ENCODE results near the gene RAPGEF1. TPM values are rescaled to one million over a fixed set of nuclear protein-coding genes. Genes with fewer than 3 reads are reported as not detected.

The RAPGEF1 gene
- 11.2 and 14.5 TPM in 2 replicates for total RNA-seq

GRCh38 chr9:131739959-131740648, at the start of gene RAPGEF1:
TSS of gene RAPGEF1 (minus strand) at chr9:131740076. CDS start at chr9:131739830, 246 bp downstream.

DNA sequence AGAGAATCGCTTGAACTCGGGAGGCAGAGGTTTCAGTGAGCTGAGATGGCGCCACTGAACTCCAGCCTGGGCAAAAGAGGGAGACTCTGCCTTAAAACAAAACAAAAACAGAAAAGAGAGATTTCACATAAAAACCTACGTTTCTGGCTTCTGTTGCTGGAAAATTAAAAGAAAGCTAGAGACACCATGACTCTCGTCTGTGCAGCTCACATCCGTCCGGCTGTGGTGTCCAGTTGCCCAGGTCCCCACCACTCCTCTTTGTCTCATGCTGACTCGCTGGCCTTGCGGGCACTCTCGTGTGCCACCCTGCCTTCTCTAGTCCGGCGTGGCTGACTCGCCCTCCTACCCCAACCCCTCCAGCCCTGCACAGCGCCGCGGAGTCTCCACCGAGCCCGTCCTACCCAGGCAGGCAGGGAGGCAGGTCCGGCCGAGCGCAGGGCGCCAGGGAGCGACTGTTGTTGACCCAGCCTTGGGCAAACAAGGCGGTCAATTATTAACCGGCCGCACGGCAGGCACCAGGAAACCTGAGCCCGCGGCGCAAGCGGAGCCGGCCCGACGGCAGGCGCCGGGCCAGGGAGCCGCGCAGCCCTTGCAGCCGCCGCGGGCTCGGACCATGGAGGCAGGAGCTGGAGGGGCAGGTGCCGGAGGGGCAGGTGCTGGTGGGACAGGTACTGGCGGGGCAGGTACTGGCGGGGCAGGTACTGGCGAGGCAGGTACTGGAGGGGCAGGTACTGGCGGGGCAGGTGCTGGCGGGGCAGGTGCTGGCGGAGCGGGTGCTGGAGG, 194.7 kb downstream of the RAPGEF1 start, which contains the start of gene PRRT1B:
Gene PRRT1B (plus strand): TSS at position 521 of the 783 bp plus-strand sequence. CDS start 93 bp downstream, at position 614.

GRCh38 chr9:131530920-131531832, 208.7 kb downstream of the RAPGEF1 start, which contains the start of gene UCK1:
TSS of gene UCK1 (minus strand) at chr9:131531263. CDS start at chr9:131531174, 89 bp downstream.

Other genes starting within 250 kb of the RAPGEF1 start
- gene POMT1, start 237.2 kb downstream of the RAPGEF1 start, total RNA-seq = 33.2 and 35.6 TPM in 2 replicates
- gene UCK1, start 208.8 kb downstream of the RAPGEF1 start, total RNA-seq = 15.5 and 16.0 TPM in 2 replicates
- gene PRRT1B, start 194.6 kb downstream of the RAPGEF1 start, total RNA-seq = not detected in 2 replicates